Endothelial cell (in vitro differentiated cells): ENCODE measurements around the gene SLC29A4. TPM values are rescaled to one million over a fixed set of nuclear protein-coding genes. Genes with fewer than 3 reads are reported as not detected.
"Not testable (repeated sequence)": the region's sequence is repeated elsewhere in the genome, so short reads cannot be mapped to it uniquely, and the experiment has no call there.

Experiments
- DNase-seq: peaks from one replicate; pipeline ENCODE4 v3.0.0; 2021; ENCODE audit warnings: low spot score
- H3K27ac Mint-ChIP-seq: one replicate; pipeline ENCODE4 v1.8.0; 2021; ENCODE audit warnings: mixed read lengths, inconsistent platforms; ENCODE audit not compliant: unreplicated experiment
- H3K27me3 Mint-ChIP-seq: one replicate; pipeline ENCODE4 v1.8.0; 2021; ENCODE audit warnings: mild to moderate bottlenecking, moderate library complexity, mixed read lengths, inconsistent platforms; ENCODE audit not compliant: unreplicated experiment
- H3K36me3 Mint-ChIP-seq: one replicate; pipeline ENCODE4 v1.8.0; 2021; ENCODE audit warnings: mild to moderate bottlenecking, low read depth, mixed read lengths, inconsistent platforms; ENCODE audit not compliant: unreplicated experiment
- H3K4me1 Mint-ChIP-seq: one replicate; pipeline ENCODE4 v1.8.0; 2021; ENCODE audit warnings: mild to moderate bottlenecking, mixed read lengths, inconsistent platforms; ENCODE audit not compliant: unreplicated experiment
- H3K4me3 Mint-ChIP-seq: one replicate; pipeline ENCODE4 v1.8.0; 2021; ENCODE audit warnings: mild to moderate bottlenecking, mixed read lengths, inconsistent platforms; ENCODE audit not compliant: unreplicated experiment
- H3K9me3 Mint-ChIP-seq: one replicate; pipeline ENCODE4 v1.8.0; 2021; ENCODE audit warnings: mixed read lengths, inconsistent platforms; ENCODE audit not compliant: unreplicated experiment
- total RNA-seq: library from RNA; stranded (reverse); fragmentation: NEBNext Ultra II Directional; extraction: Animal tissue kit (Norgen Biotek cat#: 25700); gene quantifications from one replicate; pipeline ENCODE4 v1.2.1, GENCODE V29; 2021; ENCODE audit not compliant: unreplicated experiment
- TF ChIP-seq, protein P1 (sequence below): fragments of 200-600 bp; sonication (generic); IDR thresholded peaks from one replicate; pipeline ENCODE4 v1.5.0; 2021; ENCODE audit warnings: antibody characterized with exemption; ENCODE audit not compliant: unreplicated experiment

The SLC29A4 gene
- total RNA-seq, 1 donor from 2014 or later: 6.4 TPM

DNA sequence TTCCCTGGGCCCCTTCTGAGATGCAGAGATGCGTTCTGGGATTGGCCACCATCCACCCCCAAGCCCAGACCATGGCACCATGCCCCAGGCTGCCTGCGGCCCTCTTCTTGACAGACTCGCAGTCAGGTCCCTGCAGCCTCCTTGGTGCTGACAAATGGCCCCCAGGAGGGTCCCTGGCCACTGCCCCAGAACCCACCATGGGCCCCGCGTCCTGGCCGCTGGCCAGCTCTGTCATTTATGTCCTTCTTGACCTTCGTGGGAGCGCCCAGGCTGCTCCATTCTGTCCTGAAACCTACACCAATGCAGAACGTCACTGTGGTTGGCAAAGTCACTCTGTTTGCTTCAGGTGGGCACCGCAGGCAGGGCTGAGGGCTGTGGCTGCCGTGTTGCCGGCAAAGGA lies 39.5 kb upstream of the SLC29A4 start:
- Mint-ChIP-seq H3K27me3 (peaks cover 5% of the 10 kb centered on the region), H3K27ac (no peak overlapping the region), H3K4me3 (no peak overlapping the region), H3K9me3 (no peaks in the 10 kb centered on the region), H3K4me1 (no peaks in the 10 kb centered on the region), H3K36me3 (peaks cover 3% of the 10 kb centered on the region)
- TF ChIP-seq, protein P1, sequence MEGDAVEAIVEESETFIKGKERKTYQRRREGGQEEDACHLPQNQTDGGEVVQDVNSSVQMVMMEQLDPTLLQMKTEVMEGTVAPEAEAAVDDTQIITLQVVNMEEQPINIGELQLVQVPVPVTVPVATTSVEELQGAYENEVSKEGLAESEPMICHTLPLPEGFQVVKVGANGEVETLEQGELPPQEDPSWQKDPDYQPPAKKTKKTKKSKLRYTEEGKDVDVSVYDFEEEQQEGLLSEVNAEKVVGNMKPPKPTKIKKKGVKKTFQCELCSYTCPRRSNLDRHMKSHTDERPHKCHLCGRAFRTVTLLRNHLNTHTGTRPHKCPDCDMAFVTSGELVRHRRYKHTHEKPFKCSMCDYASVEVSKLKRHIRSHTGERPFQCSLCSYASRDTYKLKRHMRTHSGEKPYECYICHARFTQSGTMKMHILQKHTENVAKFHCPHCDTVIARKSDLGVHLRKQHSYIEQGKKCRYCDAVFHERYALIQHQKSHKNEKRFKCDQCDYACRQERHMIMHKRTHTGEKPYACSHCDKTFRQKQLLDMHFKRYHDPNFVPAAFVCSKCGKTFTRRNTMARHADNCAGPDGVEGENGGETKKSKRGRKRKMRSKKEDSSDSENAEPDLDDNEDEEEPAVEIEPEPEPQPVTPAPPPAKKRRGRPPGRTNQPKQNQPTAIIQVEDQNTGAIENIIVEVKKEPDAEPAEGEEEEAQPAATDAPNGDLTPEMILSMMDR: no peak
- DNase-seq: no peak

DNA sequence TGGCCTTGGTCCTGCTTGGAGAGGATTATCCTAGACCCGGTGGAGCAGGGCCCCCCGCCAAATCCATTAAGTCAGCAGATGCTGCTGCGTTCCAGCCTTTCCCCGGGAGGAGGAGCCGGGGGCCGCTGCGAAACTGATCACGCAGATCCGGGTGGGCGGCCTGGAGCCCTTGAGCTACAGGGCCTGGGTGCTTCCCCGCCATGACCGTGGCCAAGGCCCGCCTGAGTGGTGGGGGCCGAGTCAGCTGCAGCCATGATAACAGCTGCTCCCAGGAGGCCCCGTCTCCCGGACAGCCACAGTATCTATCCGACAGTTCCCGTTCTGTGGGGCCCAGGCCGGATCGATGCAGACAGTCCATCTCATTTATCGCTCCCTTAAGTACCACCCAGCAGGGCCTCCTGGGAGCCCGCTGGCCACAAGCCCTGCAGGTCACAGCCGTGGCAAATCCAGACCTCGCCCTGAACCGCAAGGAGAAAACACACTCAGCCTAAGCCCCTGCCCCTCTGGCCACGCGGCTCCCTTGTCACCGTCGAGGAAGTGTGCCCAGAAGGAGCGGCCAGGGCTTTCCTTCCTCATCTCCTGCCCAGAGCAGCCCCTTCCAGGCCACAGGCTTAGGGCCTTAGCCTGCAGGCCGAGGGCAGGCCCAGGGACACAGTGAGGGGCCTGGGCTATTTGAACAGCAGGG lies 34.4 kb upstream of the SLC29A4 start:
- DNase-seq: no peak
- Mint-ChIP-seq H3K27me3 (peaks cover 1% of the 10 kb centered on the region), H3K27ac (no peak overlapping the region), H3K4me1 (no peaks in the 10 kb centered on the region), H3K4me3 (no peak overlapping the region), H3K36me3 (peaks cover 3% of the 10 kb centered on the region), H3K9me3 (no peaks in the 10 kb centered on the region)
- TF ChIP-seq, protein P1: no peak

DNA sequence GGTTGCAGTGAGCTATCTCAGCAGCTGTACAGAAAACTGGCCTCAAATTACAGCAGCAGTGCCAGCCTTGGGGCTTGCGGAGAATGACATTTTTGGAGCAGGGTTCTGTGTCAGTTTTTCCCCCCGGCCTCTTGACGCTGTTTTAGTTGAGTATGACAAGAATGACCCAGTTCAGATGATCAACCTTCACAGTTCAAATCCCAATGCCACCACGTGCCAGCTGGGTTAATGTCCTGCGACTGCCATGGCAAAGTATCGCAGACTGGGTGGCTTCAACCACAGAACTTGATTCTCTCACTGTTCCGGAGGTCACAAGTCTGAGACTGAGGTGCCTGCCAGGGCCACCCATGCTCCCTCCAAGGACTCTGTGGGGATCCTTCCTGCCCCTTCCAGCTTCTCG lies 32.0 kb upstream of the SLC29A4 start:
- H3K27ac Mint-ChIP-seq, H3K9me3 Mint-ChIP-seq, H3K4me3 Mint-ChIP-seq, H3K4me1 Mint-ChIP-seq, H3K36me3 Mint-ChIP-seq, H3K27me3 Mint-ChIP-seq, DNase-seq: not testable (repeated sequence)

DNA sequence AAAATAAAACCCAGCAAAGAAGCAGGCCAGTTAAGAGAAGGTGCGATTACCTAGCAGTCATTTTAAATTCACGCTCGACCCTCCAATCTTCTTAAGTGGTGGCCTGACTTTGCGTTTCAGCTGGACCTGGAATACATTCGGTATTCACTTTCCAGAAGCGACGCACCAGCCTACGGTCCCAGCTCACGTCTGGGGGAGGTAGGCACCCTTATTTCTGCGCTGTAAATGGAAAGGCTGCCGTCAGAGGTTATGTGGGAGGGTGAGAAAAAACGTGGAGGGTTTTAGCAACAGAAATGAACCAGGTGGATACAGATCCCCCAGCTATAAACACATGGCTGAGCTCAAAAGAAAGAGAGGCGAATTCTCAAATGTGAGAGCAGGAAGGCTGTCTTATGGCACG lies 29.2 kb upstream of the SLC29A4 start:
- DNase-seq, H3K4me3 Mint-ChIP-seq, H3K27ac Mint-ChIP-seq, H3K27me3 Mint-ChIP-seq, H3K36me3 Mint-ChIP-seq, H3K9me3 Mint-ChIP-seq, H3K4me1 Mint-ChIP-seq: not testable (repeated sequence)

DNA sequence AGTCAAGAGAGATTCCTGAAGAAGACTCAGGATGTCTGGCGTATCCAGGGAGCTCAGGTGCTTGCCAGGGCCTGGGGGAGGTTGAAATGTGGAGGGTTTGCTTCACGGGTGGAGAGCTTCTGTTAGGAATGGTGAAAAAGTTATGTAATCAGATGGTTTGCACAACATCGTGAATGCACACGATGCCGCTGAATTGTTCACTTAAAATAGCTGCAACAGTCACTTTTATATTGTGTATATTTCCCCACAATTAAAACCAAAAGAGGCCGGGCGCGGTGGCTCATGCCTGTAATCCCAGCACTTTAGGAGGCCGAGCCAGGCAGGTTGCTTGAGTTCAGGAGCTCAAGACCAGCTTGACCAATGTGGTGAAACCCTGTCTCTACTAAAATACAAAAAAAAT lies 28.4 kb upstream of the SLC29A4 start:
- not testable (repeated sequence) for H3K4me1 Mint-ChIP-seq, DNase-seq, H3K36me3 Mint-ChIP-seq, H3K27ac Mint-ChIP-seq, H3K9me3 Mint-ChIP-seq, H3K27me3 Mint-ChIP-seq, H3K4me3 Mint-ChIP-seq

DNA sequence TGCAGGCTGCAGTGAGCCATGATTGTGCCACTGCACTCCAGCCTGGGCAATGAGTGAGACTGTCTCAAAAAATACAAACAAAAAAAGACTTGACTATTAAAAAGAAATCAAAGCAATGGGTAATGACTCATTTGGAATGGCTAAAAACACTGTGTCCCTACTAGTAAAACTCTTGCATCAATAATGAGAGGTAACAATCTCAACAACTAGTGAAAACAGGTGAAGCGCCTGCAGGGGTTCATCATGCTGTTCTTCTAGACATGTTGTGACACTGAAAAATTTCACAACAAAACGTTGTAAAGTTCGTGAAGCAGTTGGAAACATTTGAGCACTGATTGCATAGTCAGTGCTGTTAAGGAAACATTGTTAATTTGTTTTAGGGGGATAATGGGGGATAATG lies 26.9 kb upstream of the SLC29A4 start:
- TF ChIP-seq, protein P1: no peak
- Mint-ChIP-seq H3K9me3 (no peaks in the 10 kb centered on the region), H3K27me3 (peaks cover 3% of the 10 kb centered on the region), H3K4me1 (no peaks in the 10 kb centered on the region), H3K27ac (no peak overlapping the region), H3K4me3 (no peak overlapping the region), H3K36me3 (no peaks in the 10 kb centered on the region)
- DNase-seq: no peak

DNA sequence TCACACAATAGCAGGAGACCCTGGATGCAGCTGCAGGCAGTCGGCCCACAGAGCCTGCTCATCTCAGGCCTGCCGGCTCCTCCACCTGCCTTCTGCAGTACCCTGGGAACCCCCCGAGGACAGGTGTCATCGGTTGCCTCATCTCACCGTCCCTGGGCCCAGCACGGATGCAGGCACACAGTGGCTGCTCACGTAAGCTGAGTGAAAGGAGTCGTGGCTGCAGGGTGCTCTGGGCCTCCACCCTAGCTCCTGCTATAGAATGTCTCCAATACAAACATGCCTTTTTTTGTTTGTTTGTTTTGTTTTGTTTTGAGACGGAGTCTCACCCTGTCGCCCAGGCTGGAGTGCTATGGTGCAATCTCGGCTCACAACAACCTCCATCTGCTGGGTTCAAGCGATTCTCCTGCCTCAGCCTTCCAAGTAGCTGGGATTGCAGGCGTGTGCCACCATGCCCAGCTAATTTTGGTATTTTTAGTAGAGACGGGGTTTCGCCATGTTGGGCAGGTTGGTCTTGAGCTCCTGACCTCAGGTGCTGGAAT lies 22.1 kb upstream of the SLC29A4 start:
- not testable (repeated sequence) for H3K27ac Mint-ChIP-seq, DNase-seq, H3K4me3 Mint-ChIP-seq, H3K4me1 Mint-ChIP-seq, H3K27me3 Mint-ChIP-seq, H3K9me3 Mint-ChIP-seq, H3K36me3 Mint-ChIP-seq

DNA sequence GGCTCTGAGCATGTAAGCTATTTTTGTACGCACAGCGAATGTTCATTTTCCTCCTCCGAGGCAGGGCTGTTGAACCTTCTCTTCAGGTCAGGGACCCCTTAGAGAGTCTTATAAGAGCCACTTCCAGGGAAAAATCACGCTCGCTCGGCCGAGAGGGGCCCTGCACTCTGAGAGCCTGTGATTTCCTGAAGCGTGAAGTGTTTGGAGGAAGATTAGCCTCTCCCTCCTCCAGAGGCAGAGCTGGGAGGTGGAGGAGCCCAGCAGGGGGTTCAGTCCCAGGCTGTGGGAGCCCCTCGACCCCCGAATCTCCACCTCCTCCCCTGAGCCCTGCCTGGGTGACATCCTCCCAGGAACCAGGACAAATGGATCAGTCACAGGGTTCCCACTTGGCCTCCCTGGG lies 19.7 kb upstream of the SLC29A4 start:
- not testable (repeated sequence) for H3K36me3 Mint-ChIP-seq, H3K27ac Mint-ChIP-seq, H3K4me1 Mint-ChIP-seq, H3K4me3 Mint-ChIP-seq, H3K27me3 Mint-ChIP-seq, H3K9me3 Mint-ChIP-seq, DNase-seq
